Testis (tissue), 2 donors: ENCODE results near the gene TTC19.

ENCODE experiments used
- CTCF ChIP-seq, 3 experiments: fragments of 450-650 bp in 2 of 3; fragments of 200-600 bp in 1 of 3; sonication (generic) in 1 of 3; IDR thresholded peaks; one replicate each; pipeline ENCODE4 v1.5.1; 2016 to 2019; ENCODE audit warnings: antibody characterized with exemption in 3 of 3, mild to moderate bottlenecking in 2 of 3, moderate library complexity in 1 of 3
- POLR2A ChIP-seq: fragments of 450-650 bp; IDR thresholded peaks from one replicate; pipeline ENCODE4 v1.6.1; 2017; ENCODE audit warnings: antibody characterized with exemption, mild to moderate bottlenecking, moderate library complexity

GRCh38 chr17:15952916-15953790, 46.5 kb upstream of the TTC19 start:
- TF ChIP-seq CTCF (IDR thresholded peaks at IDR 0.05) (no peak), POLR2A (no peak)
